Measurements from ENCODE around the gene RPS6KA2.

The RPS6KA2 gene

GRCh38 chr6:166592821-166593220 is 34.2 kb downstream of the RPS6KA2 start:
- 93 to 94% methylated on average over 8 of the region's 9 CpGs for WGBS, 2 experiments
- Histone ChIP-seq H3K4me3 (ENCODE audit: insufficient read depth, low read depth, low read length) (no peak overlapping the region), H3K4me1 (ENCODE audit: control insufficient read depth, insufficient read depth, low read length) (peaks cover 22% of the 10 kb centered on the region), H3K27me3 (ENCODE audit: control insufficient read depth, insufficient read depth, low read length, poor library complexity, severe bottlenecking) (no peaks in the 10 kb centered on the region), H3K27ac (ENCODE audit: insufficient read depth, low read depth, low read length, poor library complexity, severe bottlenecking) (no peak overlapping the region), H3K36me3 (ENCODE audit: control insufficient read depth, insufficient read depth, low read length) (no peaks in the 10 kb centered on the region), H3K9me3 (ENCODE audit: control insufficient read depth, low read length) (no peaks in the 10 kb centered on the region)

GRCh38 chr6:166591961-166592520 is 35.0 kb downstream of the RPS6KA2 start:
- 91 to 97% methylated on average over 7 of the region's 7 CpGs for WGBS, 2 experiments
- Histone ChIP-seq H3K27ac (ENCODE audit: insufficient read depth, low read depth, low read length, poor library complexity, severe bottlenecking) (no peak overlapping the region), H3K9me3 (ENCODE audit: control insufficient read depth, low read length) (no peaks in the 10 kb centered on the region), H3K36me3 (ENCODE audit: control insufficient read depth, insufficient read depth, low read length) (no peaks in the 10 kb centered on the region), H3K4me3 (ENCODE audit: insufficient read depth, low read depth, low read length) (no peak overlapping the region), H3K27me3 (ENCODE audit: control insufficient read depth, insufficient read depth, low read length, poor library complexity, severe bottlenecking) (no peaks in the 10 kb centered on the region), H3K4me1 (ENCODE audit: control insufficient read depth, insufficient read depth, low read length) (peaks cover 20% of the 10 kb centered on the region)

- Histone ChIP-seq H3K9me3 (ENCODE audit: control insufficient read depth, low read length) (no peaks in the 10 kb centered on the region), H3K36me3 (ENCODE audit: control insufficient read depth, insufficient read depth, low read length) (no peaks in the 10 kb centered on the region), H3K27ac (ENCODE audit: insufficient read depth, low read depth, low read length, poor library complexity, severe bottlenecking) (no peak overlapping the region), H3K4me3 (ENCODE audit: insufficient read depth, low read depth, low read length) (no peak overlapping the region), H3K4me1 (ENCODE audit: control insufficient read depth, insufficient read depth, low read length) (peaks cover 20% of the 10 kb centered on the region), H3K27me3 (ENCODE audit: control insufficient read depth, insufficient read depth, low read length, poor library complexity, severe bottlenecking) (no peaks in the 10 kb centered on the region)
- WGBS, 2 experiments = 95 to 96% methylated on average over 11 of the region's 11 CpGs
These were observed 36.0 kb downstream of the RPS6KA2 start for GRCh38 chr6:166591026-166591425.

- H3K9me3 ChIP-seq (ENCODE audit: control insufficient read depth, low read length) = no peaks in the 10 kb centered on the region
- peaks cover 20% of the 10 kb centered on the region for H3K4me1 ChIP-seq (ENCODE audit: control insufficient read depth, insufficient read depth, low read length)
- H3K27me3 ChIP-seq (ENCODE audit: control insufficient read depth, insufficient read depth, low read length, poor library complexity, severe bottlenecking) = no peaks in the 10 kb centered on the region
- no peak overlapping the region for H3K4me3 ChIP-seq (ENCODE audit: insufficient read depth, low read depth, low read length)
- no peaks in the 10 kb centered on the region for H3K36me3 ChIP-seq (ENCODE audit: control insufficient read depth, insufficient read depth, low read length)
- H3K27ac ChIP-seq (ENCODE audit: insufficient read depth, low read depth, low read length, poor library complexity, severe bottlenecking) = no peak overlapping the region
- 86 to 88% methylated on average over 8 of the region's 8 CpGs for WGBS, 2 experiments
These were observed 37.1 kb downstream of the RPS6KA2 start for GRCh38 chr6:166589786-166590574.

- no peak overlapping the region for H3K27ac ChIP-seq (ENCODE audit: insufficient read depth, low read depth, low read length, poor library complexity, severe bottlenecking)
- H3K27me3 ChIP-seq (ENCODE audit: control insufficient read depth, insufficient read depth, low read length, poor library complexity, severe bottlenecking) = no peaks in the 10 kb centered on the region
- H3K9me3 ChIP-seq (ENCODE audit: control insufficient read depth, low read length) = no peaks in the 10 kb centered on the region
- peaks cover 20% of the 10 kb centered on the region for H3K4me1 ChIP-seq (ENCODE audit: control insufficient read depth, insufficient read depth, low read length)
- H3K36me3 ChIP-seq (ENCODE audit: control insufficient read depth, insufficient read depth, low read length) = no peaks in the 10 kb centered on the region
- 94 to 95% methylated on average over 4 of the region's 4 CpGs for WGBS, 2 experiments
- no peak overlapping the region for H3K4me3 ChIP-seq (ENCODE audit: insufficient read depth, low read depth, low read length)
These were observed 37.7 kb downstream of the RPS6KA2 start for GRCh38 chr6:166589337-166589731.

DNA sequence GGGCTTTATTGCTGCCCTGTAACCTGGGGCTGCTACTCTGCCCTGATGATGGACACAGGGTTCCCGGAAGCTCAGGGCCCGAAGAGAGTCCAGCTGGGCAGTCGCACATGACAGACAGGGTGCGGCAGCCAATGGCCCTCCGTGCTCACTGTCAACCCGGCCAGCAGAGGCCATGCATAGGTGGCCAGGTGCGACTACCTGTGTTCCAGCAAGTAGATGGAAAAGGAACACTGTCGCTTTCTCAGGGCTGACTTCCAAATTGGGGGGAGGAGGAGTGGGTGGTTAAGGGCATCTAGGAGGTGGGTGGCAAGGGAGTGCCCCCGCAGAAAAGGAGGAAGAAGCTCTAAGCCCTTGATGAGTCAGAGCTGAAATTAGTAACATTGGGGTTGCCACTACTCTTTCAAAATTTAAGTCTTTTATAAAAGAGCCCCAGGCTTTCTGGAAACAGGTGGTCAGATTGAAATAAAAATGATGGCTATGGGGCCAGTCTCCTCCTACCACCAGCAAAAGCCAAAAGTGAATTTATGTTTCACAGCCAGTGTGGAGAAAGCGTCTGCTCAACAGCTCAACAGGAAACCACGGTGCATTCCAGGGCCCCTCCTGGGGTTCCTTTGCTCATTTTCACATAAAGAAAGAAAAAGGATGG is 38.2 kb downstream of the RPS6KA2 start:
- no peak overlapping the region for H3K27ac ChIP-seq (ENCODE audit: insufficient read depth, low read depth, low read length, poor library complexity, severe bottlenecking)
- no peaks in the 10 kb centered on the region for H3K27me3 ChIP-seq (ENCODE audit: control insufficient read depth, insufficient read depth, low read length, poor library complexity, severe bottlenecking)
- no peaks in the 10 kb centered on the region for H3K9me3 ChIP-seq (ENCODE audit: control insufficient read depth, low read length)
- peaks cover 20% of the 10 kb centered on the region for H3K4me1 ChIP-seq (ENCODE audit: control insufficient read depth, insufficient read depth, low read length)
- 82 to 84% methylated on average over 11 of the region's 11 CpGs for WGBS, 2 experiments
- H3K36me3 ChIP-seq (ENCODE audit: control insufficient read depth, insufficient read depth, low read length) = no peaks in the 10 kb centered on the region
- no peak overlapping the region for H3K4me3 ChIP-seq (ENCODE audit: insufficient read depth, low read depth, low read length)

DNA sequence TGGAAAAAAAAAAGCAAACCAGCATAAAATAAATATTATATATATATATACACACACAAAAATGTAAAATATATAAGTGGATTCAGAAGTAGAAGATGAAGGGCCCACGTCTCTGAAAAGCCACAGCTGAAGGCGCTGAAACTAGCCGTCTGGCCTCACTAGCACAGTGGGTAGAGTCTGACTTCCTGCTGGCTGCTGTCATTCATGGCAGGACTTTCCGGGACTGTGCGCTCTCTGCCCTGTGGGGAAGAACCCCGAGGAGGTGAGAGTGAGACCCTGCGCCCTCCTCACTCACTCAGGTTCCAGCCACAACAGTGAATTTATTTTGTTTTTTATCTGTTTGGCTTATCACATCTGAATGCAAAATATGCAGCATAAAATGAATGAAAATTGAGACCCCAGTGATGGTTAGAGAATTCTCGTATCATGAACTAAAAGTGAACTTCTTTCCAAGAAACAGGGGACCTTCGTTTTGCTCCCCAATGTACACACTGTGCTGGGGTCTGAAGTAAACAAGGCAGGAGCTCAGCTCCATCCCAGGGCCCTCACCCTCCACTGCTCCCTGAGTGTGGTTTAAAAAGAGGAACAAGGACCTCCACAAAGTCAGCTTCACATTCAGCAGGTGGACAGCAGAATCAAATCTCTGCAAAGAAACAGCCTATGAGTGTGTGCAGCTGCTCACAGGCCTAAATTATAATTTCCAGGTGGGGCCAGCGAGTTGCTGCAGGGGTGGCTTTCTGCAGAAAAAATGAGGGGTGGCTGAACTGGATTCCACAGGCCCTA is 39.2 kb downstream of the RPS6KA2 start:
- no peak overlapping the region for H3K4me3 ChIP-seq (ENCODE audit: insufficient read depth, low read depth, low read length)
- no peaks in the 10 kb centered on the region for H3K36me3 ChIP-seq (ENCODE audit: control insufficient read depth, insufficient read depth, low read length)
- H3K27me3 ChIP-seq (ENCODE audit: control insufficient read depth, insufficient read depth, low read length, poor library complexity, severe bottlenecking) = no peaks in the 10 kb centered on the region
- H3K4me1 ChIP-seq (ENCODE audit: control insufficient read depth, insufficient read depth, low read length) = peaks cover 20% of the 10 kb centered on the region
- WGBS, 2 experiments = 51 to 59% methylated on average over 9 to 10 of the region's 10 CpGs
- no peaks in the 10 kb centered on the region for H3K9me3 ChIP-seq (ENCODE audit: control insufficient read depth, low read length)
- no peak overlapping the region for H3K27ac ChIP-seq (ENCODE audit: insufficient read depth, low read depth, low read length, poor library complexity, severe bottlenecking)

GRCh38 chr6:166586424-166587156 is 40.5 kb downstream of the RPS6KA2 start, which contains the start of gene RAMACL:
Gene RAMACL, minus strand, starts transcription at chr6:166586678. Its CDS starts 201 bp downstream, at chr6:166586477.
- Histone ChIP-seq H3K27me3 (ENCODE audit: control insufficient read depth, insufficient read depth, low read length, poor library complexity, severe bottlenecking) (no peaks in the 10 kb centered on the region), H3K36me3 (ENCODE audit: control insufficient read depth, insufficient read depth, low read length) (no peaks in the 10 kb centered on the region), H3K4me3 (ENCODE audit: insufficient read depth, low read depth, low read length) (no peak within 1 kb of the TSS), H3K4me1 (ENCODE audit: control insufficient read depth, insufficient read depth, low read length) (peaks cover 20% of the 10 kb centered on the region), H3K9me3 (ENCODE audit: control insufficient read depth, low read length) (no peaks in the 10 kb centered on the region), H3K27ac (ENCODE audit: insufficient read depth, low read depth, low read length, poor library complexity, severe bottlenecking) (no peak within 1 kb of the TSS)
- WGBS, 2 experiments = 93 to 97% methylated on average over 9 of the region's 9 CpGs

DNA sequence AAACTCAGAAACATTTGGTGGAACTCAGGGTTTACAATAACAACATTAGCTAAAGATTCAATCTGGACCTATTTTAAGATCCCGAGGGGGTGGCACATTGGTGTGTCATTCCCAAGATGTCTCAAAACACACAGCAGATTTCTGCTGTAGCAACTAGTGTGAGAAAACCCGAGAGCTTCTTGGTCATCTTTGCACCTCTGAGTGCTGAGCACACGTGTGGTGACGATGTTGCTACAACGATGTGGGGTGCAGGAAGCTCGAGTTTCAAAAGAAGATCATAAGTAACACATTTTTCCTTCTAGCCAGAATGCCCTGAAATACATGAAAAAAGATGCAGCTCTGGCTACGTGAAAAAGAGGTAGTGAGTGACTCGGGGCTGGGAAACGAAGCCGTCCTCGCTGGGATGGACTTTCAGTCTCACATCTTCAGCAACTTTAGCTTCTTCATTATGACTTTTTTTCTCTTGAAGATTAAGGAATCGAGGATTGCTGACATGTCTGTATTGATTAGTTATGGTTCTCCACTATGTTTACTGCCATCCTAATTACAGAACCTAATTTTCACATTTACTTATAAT is 42.1 kb downstream of the RPS6KA2 start:
- no peak overlapping the region for H3K4me3 ChIP-seq (ENCODE audit: insufficient read depth, low read depth, low read length)
- no peaks in the 10 kb centered on the region for H3K27me3 ChIP-seq (ENCODE audit: control insufficient read depth, insufficient read depth, low read length, poor library complexity, severe bottlenecking)
- H3K4me1 ChIP-seq (ENCODE audit: control insufficient read depth, insufficient read depth, low read length) = peaks cover 20% of the 10 kb centered on the region
- no peak overlapping the region for H3K27ac ChIP-seq (ENCODE audit: insufficient read depth, low read depth, low read length, poor library complexity, severe bottlenecking)
- no peaks in the 10 kb centered on the region for H3K36me3 ChIP-seq (ENCODE audit: control insufficient read depth, insufficient read depth, low read length)
- H3K9me3 ChIP-seq (ENCODE audit: control insufficient read depth, low read length) = no peaks in the 10 kb centered on the region
- WGBS, 2 experiments = 92 to 96% methylated on average over 12 of the region's 12 CpGs
